Activated naive CD4-positive, alpha-beta T cell treated with anti-CD3 and anti-CD28 coated beads, Interleukin-2, amount 50 U/mL, for 16 hours (primary cell): Measurements from ENCODE around the gene LRFN4.
"Not testable (repeated sequence)": the region's sequence is repeated elsewhere in the genome, so short reads cannot be mapped to it uniquely, and the experiment has no call there.

Source experiments
- DNase-seq: peaks from one replicate; pipeline ENCODE4 v3.0.0-alpha.2; 2020

Gene LRFN4

GRCh38 chr11:66856496-66857233 is at the start of gene LRFN4:
Gene LRFN4, plus strand, starts transcription at chr11:66857064. Its CDS starts 681 bp downstream, at chr11:66857745.
- peak; percentile 48 for DNase-seq

DNA sequence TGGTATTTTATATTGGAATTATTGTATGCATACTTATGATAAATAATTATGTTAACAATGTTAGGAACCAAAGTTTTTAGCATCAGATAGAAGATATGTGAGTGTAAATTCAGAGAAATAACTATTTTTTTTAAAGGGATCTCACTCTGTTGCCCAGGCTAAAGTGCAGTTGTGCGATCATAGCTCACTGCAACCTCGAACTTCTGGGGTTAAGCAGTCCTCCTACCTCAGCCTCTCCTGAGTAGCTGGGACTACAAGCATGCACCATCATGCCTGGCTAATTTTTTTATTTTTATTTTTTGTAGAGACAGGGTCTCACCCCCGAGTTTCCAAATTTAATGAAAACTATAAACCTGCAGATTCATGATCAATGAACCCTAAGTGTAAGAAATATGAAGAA is 47.3 kb upstream of the LRFN4 start:
- DNase-seq: no peak

DNA sequence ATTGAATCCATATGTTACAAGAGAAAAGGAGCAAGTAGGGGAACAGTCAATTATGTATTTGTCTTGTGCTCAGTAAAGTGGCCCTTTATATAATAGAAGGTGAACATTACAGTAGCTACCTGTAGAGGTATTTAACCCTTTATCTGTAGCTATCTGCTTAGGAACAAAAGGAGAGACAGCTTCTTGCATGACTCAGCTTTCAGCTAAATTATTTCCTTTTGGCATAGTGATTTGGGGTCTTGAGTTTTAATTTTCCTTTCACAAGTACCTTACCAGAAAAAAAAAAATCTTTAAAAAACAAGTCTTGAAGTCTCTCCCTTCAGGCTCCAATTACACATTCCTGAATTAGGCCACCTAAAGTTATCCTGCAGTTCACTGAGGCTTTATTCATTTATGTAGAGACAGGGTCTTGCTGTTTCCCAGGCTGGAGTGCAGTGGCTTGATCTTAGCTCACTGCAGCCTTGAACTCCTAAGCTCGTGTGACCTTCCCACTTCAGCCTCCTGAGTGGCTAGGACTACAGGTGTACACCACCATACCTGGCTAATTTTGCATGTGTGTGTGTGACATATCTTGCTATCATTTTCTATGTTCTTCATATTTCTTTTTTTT is 46.2 kb upstream of the LRFN4 start:
- DNase-seq: no peak

DNA sequence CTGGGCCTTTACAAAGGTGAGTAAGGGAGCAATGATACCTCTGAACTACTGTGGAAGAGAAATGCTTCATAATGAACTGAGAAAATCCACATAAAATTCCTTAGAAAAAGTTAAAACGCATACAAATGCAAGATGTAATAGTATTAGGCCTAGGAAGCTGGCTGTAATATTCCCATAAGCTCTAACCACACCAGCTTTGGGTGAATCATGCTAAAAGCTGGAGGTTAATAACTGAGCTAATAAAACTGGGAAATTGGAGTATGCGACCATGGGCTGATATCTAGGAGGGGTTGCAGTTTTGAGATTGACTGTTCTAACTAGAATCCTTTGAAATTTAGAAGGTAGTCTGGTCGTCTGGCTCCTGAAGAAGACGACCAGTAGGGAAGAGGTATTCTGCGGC is 42.2 kb upstream of the LRFN4 start:
- DNase-seq: no peak

GRCh38 chr11:66815646-66816045 is 41.2 kb upstream of the LRFN4 start:
- DNase-seq: no peak

DNA sequence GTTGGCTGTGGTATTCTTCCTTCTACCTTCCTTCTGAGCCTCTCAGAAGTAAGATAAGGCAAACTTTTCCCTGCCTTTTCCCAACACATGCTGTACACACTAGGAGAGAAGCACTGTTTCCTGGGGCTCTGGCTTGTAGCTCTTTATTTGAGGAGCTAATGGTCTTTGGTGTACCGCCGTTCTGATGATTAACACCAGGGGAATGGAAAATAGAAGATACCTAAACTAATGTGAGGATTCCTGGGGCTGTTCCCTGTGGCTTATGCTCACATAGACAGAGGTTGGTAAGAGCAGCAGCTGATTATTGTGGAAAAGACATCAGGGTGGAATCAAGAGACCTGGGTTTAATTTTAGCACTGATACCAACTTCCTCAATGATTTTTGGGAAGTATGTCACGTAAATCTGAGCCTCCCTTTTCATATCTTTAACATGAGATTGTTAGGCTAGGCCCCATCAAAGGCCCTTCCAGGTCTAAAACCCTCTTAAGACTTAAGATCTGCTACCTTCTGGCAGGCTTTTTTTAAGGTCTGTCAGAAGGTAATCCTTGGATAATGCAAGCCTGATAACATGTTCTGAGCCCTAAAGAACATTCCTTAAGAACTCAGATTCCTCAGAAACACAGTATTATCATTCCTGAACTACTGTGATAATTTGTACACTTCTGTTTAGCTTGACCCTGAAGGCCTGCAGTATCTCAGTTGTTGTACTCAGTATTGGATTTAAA is 38.5 kb upstream of the LRFN4 start:
- no peak for DNase-seq

DNA sequence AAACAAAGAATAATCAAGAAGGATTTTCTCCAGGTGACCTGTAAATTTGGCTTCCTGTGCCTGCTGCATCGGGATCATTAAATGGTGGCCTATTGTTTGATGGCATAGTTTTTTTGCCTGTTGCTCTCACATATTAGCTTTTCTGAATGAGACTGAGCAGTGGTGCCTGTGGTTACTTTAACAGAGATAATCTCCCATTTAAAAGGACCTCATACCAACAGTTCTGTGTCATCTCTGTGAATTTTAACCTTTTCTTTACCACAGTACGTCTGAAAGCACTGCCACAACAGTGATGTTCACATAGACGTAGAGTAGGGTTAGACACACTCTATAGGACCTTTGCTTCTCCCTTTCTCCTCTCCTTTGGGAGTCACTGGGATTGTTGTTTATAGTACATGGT is 36.5 kb upstream of the LRFN4 start:
- no peak for DNase-seq

DNA sequence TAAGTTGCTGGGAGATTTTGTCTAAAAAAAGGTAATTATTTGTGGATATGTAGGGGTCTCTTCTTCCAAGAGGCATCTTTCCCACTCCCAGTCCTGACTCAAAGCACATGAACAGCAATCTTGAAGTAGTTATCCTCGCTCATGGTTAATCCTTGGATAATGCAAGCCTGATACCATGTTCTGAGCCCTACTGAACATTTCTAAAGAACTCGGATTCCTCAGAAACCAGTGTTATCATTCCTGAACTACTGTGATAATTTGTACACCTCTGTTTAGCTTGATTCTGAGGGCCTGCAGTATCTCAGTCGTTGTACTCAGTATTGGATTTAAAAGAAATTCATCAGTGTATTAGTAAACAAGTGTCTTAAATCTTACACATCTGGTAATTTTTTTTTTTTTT is 36.0 kb upstream of the LRFN4 start:
- no peak for DNase-seq

GRCh38 chr11:66823700-66824099 is 33.2 kb upstream of the LRFN4 start:
- no peak for DNase-seq

- DNase-seq: not testable (repeated sequence)
These were observed 32.3 kb upstream of the LRFN4 start for GRCh38 chr11:66824573-66824972.

DNA sequence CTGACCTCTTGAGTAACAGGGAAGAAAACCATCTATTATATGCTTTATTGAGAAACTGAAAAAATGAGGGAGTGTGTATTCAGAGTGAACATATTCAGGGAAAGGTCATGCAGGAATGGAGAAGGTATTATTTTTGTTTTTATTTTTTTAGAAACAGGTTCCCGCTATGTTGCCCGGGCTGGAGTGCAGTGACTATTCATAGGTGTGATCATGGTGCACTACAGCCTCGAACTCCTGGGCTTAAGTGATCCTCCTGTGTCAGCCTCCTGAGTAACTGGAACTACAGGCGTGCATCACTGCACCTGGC is 22.4 kb upstream of the LRFN4 start:
- no peak for DNase-seq

DNA sequence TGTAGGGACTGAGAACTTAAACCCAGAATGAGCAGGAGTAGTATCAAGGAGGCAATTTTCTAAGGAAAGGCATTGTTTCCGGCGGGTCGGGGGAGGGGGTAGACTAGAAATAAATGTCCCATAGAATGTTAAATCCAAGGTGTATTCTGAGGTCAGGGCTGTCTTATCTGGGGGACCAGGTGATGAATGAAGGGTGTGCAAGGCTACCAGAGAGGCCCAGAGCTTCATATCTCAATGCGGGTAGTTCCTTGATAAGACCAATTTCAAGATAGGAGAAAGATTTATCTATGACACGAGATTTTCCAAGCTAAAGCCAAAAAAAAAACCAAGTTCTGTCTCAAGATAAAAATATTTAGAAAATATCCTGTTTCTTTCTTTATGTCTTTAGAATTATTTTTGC is 21.9 kb upstream of the LRFN4 start:
- DNase-seq: no peak

GRCh38 chr11:66835768-66836405 is 21.0 kb upstream of the LRFN4 start:
- no peak for DNase-seq

GRCh38 chr11:66840317-66841091 is 16.4 kb upstream of the LRFN4 start:
- DNase-seq: no peak

GRCh38 chr11:66841861-66842260 is 15.0 kb upstream of the LRFN4 start:
- DNase-seq: no peak

GRCh38 chr11:66842501-66842895 is 14.4 kb upstream of the LRFN4 start:
- DNase-seq: no peak

- DNase-seq: peak; percentile 92
These were observed 13.7 kb upstream of the LRFN4 start, which contains the start of gene RCE1 for GRCh38 chr11:66842896-66843775. Gene RCE1, plus strand, starts transcription at chr11:66843441. Its CDS starts 15 bp downstream, at chr11:66843456.

GRCh38 chr11:66843776-66844495 is 12.9 kb upstream of the LRFN4 start:
- no peak for DNase-seq

DNA sequence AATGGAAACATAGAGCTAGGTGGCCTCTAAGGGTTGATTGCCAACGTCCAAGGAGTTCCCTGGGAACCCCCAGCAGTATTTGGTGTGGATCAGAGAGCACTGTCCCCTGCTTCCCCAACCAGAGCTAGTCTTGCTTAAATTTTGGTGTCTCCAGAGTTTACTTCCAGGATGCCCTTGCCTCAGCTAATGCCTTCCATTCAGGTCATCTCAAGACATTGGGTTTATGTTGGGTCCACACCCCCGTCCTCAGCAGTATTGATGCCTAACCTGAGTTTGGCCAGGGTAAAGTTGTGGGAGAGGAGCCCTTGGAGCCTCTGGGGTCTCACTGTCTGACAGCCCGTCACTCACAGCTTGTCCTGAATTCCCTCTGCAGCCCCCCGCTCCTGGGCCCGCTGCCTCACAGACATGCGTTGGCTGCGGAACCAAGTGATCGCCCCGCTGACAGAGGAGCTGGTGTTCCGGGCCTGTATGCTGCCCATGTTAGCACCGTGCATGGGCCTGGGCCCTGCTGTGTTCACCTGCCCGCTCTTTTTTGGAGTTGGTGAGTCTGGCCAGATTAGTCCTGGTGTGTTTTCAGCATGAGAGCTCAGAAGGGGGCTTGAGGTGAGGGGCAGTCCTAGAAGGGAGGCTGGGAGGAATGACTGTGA is 12.2 kb upstream of the LRFN4 start:
- DNase-seq: no peak

DNA sequence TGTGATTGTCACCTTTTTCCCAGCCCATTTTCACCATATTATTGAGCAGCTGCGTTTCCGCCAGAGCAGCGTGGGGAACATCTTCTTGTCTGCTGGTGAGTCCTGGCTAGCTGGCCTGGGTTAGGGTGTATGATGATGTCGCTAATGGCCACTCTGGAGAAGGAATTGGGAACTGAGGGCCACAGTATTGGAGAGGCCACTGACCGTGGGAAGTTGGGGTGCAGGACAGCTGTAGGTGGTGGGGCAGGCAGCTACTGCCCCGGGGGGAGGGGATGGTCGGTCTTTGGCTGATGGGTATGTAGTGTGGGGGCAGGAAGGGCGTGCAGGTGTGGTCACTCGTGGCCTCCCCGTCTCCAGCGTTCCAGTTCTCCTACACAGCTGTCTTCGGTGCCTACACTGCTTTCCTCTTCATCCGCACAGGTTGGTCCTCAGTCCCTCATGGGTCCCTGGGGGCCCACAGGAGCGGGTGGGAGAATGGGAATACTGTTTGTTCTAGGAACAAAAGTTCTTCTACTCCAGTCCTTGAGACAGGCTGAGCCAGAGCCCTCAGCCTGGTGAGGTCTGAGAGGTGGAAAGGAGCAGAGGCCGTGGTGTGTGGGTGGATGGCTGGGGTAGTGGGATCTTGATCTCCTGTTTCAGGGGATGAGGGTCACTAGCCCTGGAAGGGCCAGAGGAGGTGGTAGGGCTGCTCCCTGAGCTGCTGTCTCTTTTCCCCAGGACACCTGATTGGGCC is 11.6 kb upstream of the LRFN4 start:
- DNase-seq: no peak
